AG08396 (cell line): ENCODE measurements around the gene PRAMEF18.
"Not testable (repeated sequence)": the region's sequence is repeated elsewhere in the genome, so short reads cannot be mapped to it uniquely, and the experiment has no call there.

ENCODE experiments used
- DNase-seq: peaks from one replicate; pipeline ENCODE4 v3.0.0; 2012; ENCODE audit warnings: low spot score, mixed read lengths

The PRAMEF18 gene

GRCh38 chr1:13225675-13226204 is at the start of gene PRAMEF18:
Gene PRAMEF18 (minus strand): TSS chr1:13226154. CDS start chr1:13226106, 48 bp downstream.
- not testable (repeated sequence) for DNase-seq

- not testable (repeated sequence) for DNase-seq
Observed at GRCh38 chr1:13265124-13265523, 39.2 kb upstream of the PRAMEF18 start.

GRCh38 chr1:13253898-13254297 is 27.9 kb upstream of the PRAMEF18 start, which contains the start of gene PRAMEF5:
Gene PRAMEF5 (plus strand): TSS chr1:13254198. CDS start chr1:13259269, 5,071 bp downstream.
- not testable (repeated sequence) for DNase-seq

GRCh38 chr1:13247122-13247521 is 21.2 kb upstream of the PRAMEF18 start:
- DNase-seq: not testable (repeated sequence)

- DNase-seq: not testable (repeated sequence)
Observed at GRCh38 chr1:13246554-13246871, 20.6 kb upstream of the PRAMEF18 start.

- not testable (repeated sequence) for DNase-seq
Observed at GRCh38 chr1:13245841-13246553, 20.0 kb upstream of the PRAMEF18 start.

- not testable (repeated sequence) for DNase-seq
Observed at GRCh38 chr1:13243536-13244263, 17.7 kb upstream of the PRAMEF18 start.

GRCh38 chr1:13239633-13240032 is 13.7 kb upstream of the PRAMEF18 start:
- DNase-seq: not testable (repeated sequence)

- not testable (repeated sequence) for DNase-seq
Observed at GRCh38 chr1:13237572-13237971, 11.6 kb upstream of the PRAMEF18 start.

- not testable (repeated sequence) for DNase-seq
Observed at GRCh38 chr1:13234057-13234456, 8.1 kb upstream of the PRAMEF18 start.

- not testable (repeated sequence) for DNase-seq
Observed at GRCh38 chr1:13232056-13232455, 6.1 kb upstream of the PRAMEF18 start.

GRCh38 chr1:13231061-13231750 is 5.3 kb upstream of the PRAMEF18 start:
- DNase-seq: not testable (repeated sequence)

GRCh38 chr1:13230601-13231000 is 4.6 kb upstream of the PRAMEF18 start:
- DNase-seq: not testable (repeated sequence)

- DNase-seq: not testable (repeated sequence)
Observed at GRCh38 chr1:13230096-13230495, 4.1 kb upstream of the PRAMEF18 start.

- no peak for DNase-seq
Observed at GRCh38 chr1:13228343-13228781, 2.4 kb upstream of the PRAMEF18 start.

- DNase-seq: not testable (repeated sequence)
Observed at GRCh38 chr1:13227271-13228055, 1.5 kb upstream of the PRAMEF18 start.

- DNase-seq: no peak
Observed at GRCh38 chr1:13224480-13225060, 1.4 kb downstream of the PRAMEF18 start.

GRCh38 chr1:13222788-13223187 is 3.2 kb downstream of the PRAMEF18 start:
- not testable (repeated sequence) for DNase-seq

GRCh38 chr1:13219203-13219602 is 6.8 kb downstream of the PRAMEF18 start:
- DNase-seq: not testable (repeated sequence)

- DNase-seq: not testable (repeated sequence)
Observed at GRCh38 chr1:13216619-13217018, 9.3 kb downstream of the PRAMEF18 start.

GRCh38 chr1:13208712-13209111 is 17.2 kb downstream of the PRAMEF18 start:
- not testable (repeated sequence) for DNase-seq
